ENCODE measurements around the gene ITPK1.

- TF ChIP-seq, protein P1, sequence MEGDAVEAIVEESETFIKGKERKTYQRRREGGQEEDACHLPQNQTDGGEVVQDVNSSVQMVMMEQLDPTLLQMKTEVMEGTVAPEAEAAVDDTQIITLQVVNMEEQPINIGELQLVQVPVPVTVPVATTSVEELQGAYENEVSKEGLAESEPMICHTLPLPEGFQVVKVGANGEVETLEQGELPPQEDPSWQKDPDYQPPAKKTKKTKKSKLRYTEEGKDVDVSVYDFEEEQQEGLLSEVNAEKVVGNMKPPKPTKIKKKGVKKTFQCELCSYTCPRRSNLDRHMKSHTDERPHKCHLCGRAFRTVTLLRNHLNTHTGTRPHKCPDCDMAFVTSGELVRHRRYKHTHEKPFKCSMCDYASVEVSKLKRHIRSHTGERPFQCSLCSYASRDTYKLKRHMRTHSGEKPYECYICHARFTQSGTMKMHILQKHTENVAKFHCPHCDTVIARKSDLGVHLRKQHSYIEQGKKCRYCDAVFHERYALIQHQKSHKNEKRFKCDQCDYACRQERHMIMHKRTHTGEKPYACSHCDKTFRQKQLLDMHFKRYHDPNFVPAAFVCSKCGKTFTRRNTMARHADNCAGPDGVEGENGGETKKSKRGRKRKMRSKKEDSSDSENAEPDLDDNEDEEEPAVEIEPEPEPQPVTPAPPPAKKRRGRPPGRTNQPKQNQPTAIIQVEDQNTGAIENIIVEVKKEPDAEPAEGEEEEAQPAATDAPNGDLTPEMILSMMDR (conservative IDR thresholded peaks at IDR 0.05 in 1 of 2, IDR thresholded peaks at IDR 0.05 in 1 of 2; ENCODE audit: extremely low read depth in 1 of 2, insufficient read depth in 1 of 2, low read depth in 1 of 2, low read length in 2 of 2): no peak
- no peak for TF ChIP-seq EZH2 (IDR thresholded peaks at IDR 0.05; ENCODE audit: borderline replicate concordance, low read length)
Measured at GRCh38 chr14:93064411-93065271, 51.1 kb downstream of the ITPK1 start.

Measured in mammary epithelial cell (primary cell).